Smooth muscle cell (in vitro differentiated cells): ENCODE data around the gene FHIT. TPM values are rescaled to one million over a fixed set of nuclear protein-coding genes. Genes with fewer than 3 reads are reported as not detected.

Experiments used
- DNase-seq: peaks from one replicate; lab custom pipeline; 2025; ENCODE audit not compliant: unreplicated experiment; lab: John Stamatoyannopoulos, UW
- H2AFZ ChIP-seq: fragments of 200-600 bp; sonication (generic); 2 replicates; pipeline ENCODE4 v1.6.0; 2016; ENCODE audit warnings: antibody characterized with exemption, low read depth, mild to moderate bottlenecking
- H3F3A ChIP-seq: fragments of 200-600 bp; sonication (generic); 2 replicates; pipeline ENCODE4 v1.6.0; 2017; ENCODE audit warnings: antibody characterized with exemption, low read depth
- H3K27ac ChIP-seq: fragments of 200-600 bp; sonication (generic); 2 replicates; pipeline ENCODE4 v1.5.1; 2016; ENCODE audit warnings: low read depth, mild to moderate bottlenecking
- H3K27me3 ChIP-seq: fragments of 200-600 bp; sonication (generic); 2 replicates; pipeline ENCODE4 v1.6.1; 2016; ENCODE audit warnings: low read depth, mild to moderate bottlenecking
- H3K36me3 ChIP-seq: fragments of 200-600 bp; sonication (generic); 2 replicates; pipeline ENCODE4 v1.5.1; 2016; ENCODE audit warnings: low read depth
- H3K4me1 ChIP-seq: fragments of 200-600 bp; sonication (generic); 2 replicates; pipeline ENCODE4 v1.5.1; 2016; ENCODE audit warnings: low read depth
- H3K4me2 ChIP-seq: fragments of 200-600 bp; sonication (generic); 2 replicates; pipeline ENCODE4 v1.6.0; 2016; ENCODE audit warnings: mild to moderate bottlenecking
- H3K4me3 ChIP-seq: fragments of 200-600 bp; sonication (generic); 2 replicates; pipeline ENCODE4 v1.5.1; 2016; ENCODE audit warnings: mild to moderate bottlenecking
- H3K79me2 ChIP-seq: fragments of 200-600 bp; sonication (generic); 2 replicates; pipeline ENCODE4 v1.6.0; 2016; ENCODE audit warnings: low read depth, mild to moderate bottlenecking
- H3K9ac ChIP-seq: fragments of 200-600 bp; sonication (generic); 2 replicates; pipeline ENCODE4 v1.6.0; 2016; ENCODE audit warnings: low read depth
- H3K9me3 ChIP-seq: fragments of 200-600 bp; sonication (generic); replicated peaks from 2 replicates; pipeline ENCODE4 v1.5.1; 2016; ENCODE audit warnings: low read depth
- H4K20me1 ChIP-seq: fragments of 200-600 bp; sonication (generic); 2 replicates; pipeline ENCODE4 v1.6.0; 2016; ENCODE audit warnings: low read depth
- WGBS: methylation state at CpG from one replicate; pipeline ENCODE4 v1.1.7; 2016; ENCODE audit warnings: low lambda C conversion rate; 5-methylcytosine and 5-hydroxymethylcytosine counted together
- polyA plus RNA-seq: library from polyadenylated mRNA; unstranded; fragments of >200 nt; fragmentation: Nextera tagmentation; extraction: Ambion mirVana; gene quantifications from 2 replicates; pipeline ENCODE4 v1.2.1, GENCODE V29; 2016
- total RNA-seq: library from RNA; depleted of rRNA; stranded (reverse); fragments of >200 nt; gene quantifications from 2 replicates; pipeline ENCODE4 v1.2.3, GENCODE V29; 2014
- TF ChIP-seq, protein P1 (sequence below): fragments of 200-600 bp; sonication (generic); IDR thresholded peaks from 2 replicates; pipeline ENCODE4 v1.5.1; 2017; ENCODE audit warnings: borderline replicate concordance, mild to moderate bottlenecking, antibody characterized with exemption; ENCODE audit not compliant: insufficient read depth, poor library complexity, severe bottlenecking

Gene FHIT
- total and polyA plus RNA-seq, 2 experiments from 2014 or later = 5.9 to 6.7 TPM

DNA sequence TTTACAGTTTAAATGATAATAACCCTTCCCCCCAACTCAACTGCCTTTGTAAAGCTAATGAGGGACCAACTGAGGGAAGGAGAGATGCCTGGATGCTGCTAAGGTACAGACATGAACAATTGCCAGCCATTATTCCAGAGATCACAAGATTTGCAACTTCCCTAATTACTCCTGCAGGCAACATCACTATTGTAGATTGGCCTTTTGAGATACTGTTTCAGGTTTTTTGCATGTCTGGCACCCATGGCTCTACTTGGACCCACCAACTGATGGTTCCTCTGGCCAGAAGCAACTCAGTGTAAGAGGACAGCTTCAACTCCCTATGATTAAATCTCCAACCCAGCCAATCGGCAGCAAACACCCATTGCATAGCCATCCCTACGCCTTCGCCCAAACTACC is 478.7 kb downstream of the FHIT start:
- DNase-seq = no peak
- Histone ChIP-seq H3F3A (no peaks in the 10 kb centered on the region), H3K36me3 (no peaks in the 10 kb centered on the region), H3K4me3 (no peak overlapping the region), H3K27ac (no peak overlapping the region), H4K20me1 (no peaks in the 10 kb centered on the region), H3K4me1 (no peaks in the 10 kb centered on the region), H3K4me2 (no peak overlapping the region), H3K27me3 (no peaks in the 10 kb centered on the region), H3K79me2 (no peaks in the 10 kb centered on the region), H2AFZ (no peak overlapping the region), H3K9ac (no peak overlapping the region), H3K9me3 (peaks cover 2% of the 10 kb centered on the region)
- TF ChIP-seq, protein P1, sequence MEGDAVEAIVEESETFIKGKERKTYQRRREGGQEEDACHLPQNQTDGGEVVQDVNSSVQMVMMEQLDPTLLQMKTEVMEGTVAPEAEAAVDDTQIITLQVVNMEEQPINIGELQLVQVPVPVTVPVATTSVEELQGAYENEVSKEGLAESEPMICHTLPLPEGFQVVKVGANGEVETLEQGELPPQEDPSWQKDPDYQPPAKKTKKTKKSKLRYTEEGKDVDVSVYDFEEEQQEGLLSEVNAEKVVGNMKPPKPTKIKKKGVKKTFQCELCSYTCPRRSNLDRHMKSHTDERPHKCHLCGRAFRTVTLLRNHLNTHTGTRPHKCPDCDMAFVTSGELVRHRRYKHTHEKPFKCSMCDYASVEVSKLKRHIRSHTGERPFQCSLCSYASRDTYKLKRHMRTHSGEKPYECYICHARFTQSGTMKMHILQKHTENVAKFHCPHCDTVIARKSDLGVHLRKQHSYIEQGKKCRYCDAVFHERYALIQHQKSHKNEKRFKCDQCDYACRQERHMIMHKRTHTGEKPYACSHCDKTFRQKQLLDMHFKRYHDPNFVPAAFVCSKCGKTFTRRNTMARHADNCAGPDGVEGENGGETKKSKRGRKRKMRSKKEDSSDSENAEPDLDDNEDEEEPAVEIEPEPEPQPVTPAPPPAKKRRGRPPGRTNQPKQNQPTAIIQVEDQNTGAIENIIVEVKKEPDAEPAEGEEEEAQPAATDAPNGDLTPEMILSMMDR = no peak
- WGBS = 90% methylated on average over 3 of the region's 3 CpGs

DNA sequence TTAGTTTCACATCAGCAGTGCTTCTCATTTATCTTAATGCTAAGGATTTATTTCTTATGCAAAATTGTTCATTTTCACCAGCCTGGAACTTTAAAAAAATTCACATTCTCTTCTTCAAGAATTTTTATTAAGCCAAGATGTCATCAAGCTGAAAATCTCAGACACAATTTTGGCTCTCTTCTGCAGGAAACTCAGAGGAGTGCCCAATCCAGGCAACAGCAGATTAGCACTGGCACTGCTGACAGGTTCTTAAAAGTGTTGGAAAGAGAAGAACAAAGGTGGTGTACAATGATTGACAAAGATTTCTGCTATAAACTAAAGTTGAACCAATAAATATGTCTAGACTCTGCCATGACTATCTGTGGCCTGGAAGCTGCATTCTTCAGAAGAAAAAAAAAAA is 479.5 kb downstream of the FHIT start:
- no peaks in the 10 kb centered on the region for H3F3A ChIP-seq
- H3K4me1 ChIP-seq = no peaks in the 10 kb centered on the region
- H3K79me2 ChIP-seq = no peaks in the 10 kb centered on the region
- H3K9ac ChIP-seq = no peak overlapping the region
- no peak overlapping the region for H2AFZ ChIP-seq
- H3K4me2 ChIP-seq = no peak overlapping the region
- TF ChIP-seq, protein P1 = no peak
- no peak for DNase-seq
- no peaks in the 10 kb centered on the region for H4K20me1 ChIP-seq
- peaks cover 2% of the 10 kb centered on the region for H3K9me3 ChIP-seq
- no peaks in the 10 kb centered on the region for H3K36me3 ChIP-seq
- H3K27ac ChIP-seq = no peak overlapping the region
- no peaks in the 10 kb centered on the region for H3K27me3 ChIP-seq
- H3K4me3 ChIP-seq = no peak overlapping the region

DNA sequence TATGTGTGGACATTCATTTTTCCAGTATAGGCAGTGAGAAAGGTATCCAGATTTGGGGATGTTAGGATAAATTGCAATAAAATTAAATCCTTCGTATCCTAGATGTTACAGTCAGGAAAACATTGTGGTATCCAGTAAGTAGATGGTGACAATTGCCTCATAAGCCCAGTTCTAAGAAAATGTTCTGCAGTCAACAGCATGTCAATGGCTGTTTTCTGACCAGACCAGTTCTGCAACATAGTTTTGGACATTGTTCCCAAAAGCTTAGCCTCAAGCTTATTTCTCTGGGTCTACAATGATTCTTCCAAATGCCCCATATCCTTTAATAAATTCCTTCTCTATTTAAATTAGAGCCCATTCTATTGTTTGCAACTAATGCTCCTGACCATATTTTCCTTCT is 480.7 kb downstream of the FHIT start:
- H2AFZ ChIP-seq = no peak overlapping the region
- WGBS = 21% methylated on average over 1 of the region's 1 CpG
- DNase-seq = no peak
- H3K4me1 ChIP-seq = no peaks in the 10 kb centered on the region
- no peak overlapping the region for H3K9ac ChIP-seq
- no peak overlapping the region for H3K27ac ChIP-seq
- no peaks in the 10 kb centered on the region for H3K27me3 ChIP-seq
- H3K4me3 ChIP-seq = no peak overlapping the region
- no peaks in the 10 kb centered on the region for H4K20me1 ChIP-seq
- TF ChIP-seq, protein P1 = no peak
- no peaks in the 10 kb centered on the region for H3K79me2 ChIP-seq
- H3K9me3 ChIP-seq = peaks cover under 1% of the 10 kb centered on the region
- H3K4me2 ChIP-seq = no peak overlapping the region
- no peaks in the 10 kb centered on the region for H3F3A ChIP-seq
- H3K36me3 ChIP-seq = no peaks in the 10 kb centered on the region

DNA sequence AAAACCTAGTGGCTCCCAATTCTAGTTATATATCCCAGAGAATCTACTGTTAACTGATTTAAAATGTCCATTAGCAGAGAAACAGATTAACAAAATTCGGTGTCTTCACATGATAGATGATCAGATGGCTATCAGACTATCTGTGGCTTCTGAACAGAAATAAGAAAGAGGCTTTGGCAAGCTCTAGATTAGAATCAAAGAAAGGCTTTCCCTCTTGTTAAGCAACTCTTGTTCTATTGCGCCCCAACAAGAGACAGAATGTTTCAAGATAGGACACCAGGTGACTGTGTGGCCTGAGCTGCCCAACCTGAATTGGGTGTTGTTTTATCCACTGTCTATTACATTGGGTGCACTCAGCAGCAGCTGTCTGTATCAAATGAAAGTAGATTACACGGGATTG is 483.7 kb downstream of the FHIT start:
- no peaks in the 10 kb centered on the region for H4K20me1 ChIP-seq
- no peaks in the 10 kb centered on the region for H3F3A ChIP-seq
- H3K4me2 ChIP-seq = no peak overlapping the region
- H3K9ac ChIP-seq = no peak overlapping the region
- TF ChIP-seq, protein P1 = no peak
- H2AFZ ChIP-seq = no peak overlapping the region
- 43% methylated on average over 3 of the region's 3 CpGs for WGBS
- no peaks in the 10 kb centered on the region for H3K27me3 ChIP-seq
- no peak overlapping the region for H3K4me3 ChIP-seq
- no peak overlapping the region for H3K27ac ChIP-seq
- DNase-seq = no peak
- H3K4me1 ChIP-seq = no peaks in the 10 kb centered on the region
- no peaks in the 10 kb centered on the region for H3K9me3 ChIP-seq
- H3K36me3 ChIP-seq = no peaks in the 10 kb centered on the region
- no peaks in the 10 kb centered on the region for H3K79me2 ChIP-seq
